Trophoblast cell (in vitro differentiated cells and primary cell): ENCODE measurements around the gene MT2A.
A peak's percentile ranks its signal among the peaks of the same experiment; 100 is the strongest.

ENCODE experiments used
- DNase-seq, 2 donors: peaks; one replicate each; pipeline ENCODE4 v3.0.0-alpha.2; 2016
- H2AFZ ChIP-seq: 2 replicates; pipeline ENCODE4 v1.6.1; 2013; ENCODE audit warnings: low read length, moderate library complexity, mild to moderate bottlenecking; ENCODE audit not compliant: insufficient read depth, poor library complexity
- H2AK5ac ChIP-seq: 2 replicates; pipeline ENCODE4 v1.6.1; 2013; ENCODE audit warnings: mild to moderate bottlenecking, low read length
- H2BK120ac ChIP-seq: 2 replicates; pipeline ENCODE4 v1.6.1; 2013; ENCODE audit warnings: low read length, mild to moderate bottlenecking, moderate library complexity; ENCODE audit not compliant: insufficient read depth, poor library complexity
- H2BK12ac ChIP-seq: 2 replicates; pipeline ENCODE4 v1.6.1; 2013; ENCODE audit warnings: mild to moderate bottlenecking, low read length, moderate library complexity
- H2BK5ac ChIP-seq: 2 replicates; pipeline ENCODE4 v1.6.1; 2013; ENCODE audit warnings: low read length, low read depth, moderate library complexity, mild to moderate bottlenecking; ENCODE audit not compliant: poor library complexity
- H3K14ac ChIP-seq: 2 replicates; pipeline ENCODE4 v1.6.1; 2013; ENCODE audit warnings: mild to moderate bottlenecking, low read length
- H3K18ac ChIP-seq: 2 replicates; pipeline ENCODE4 v1.6.1; 2013; ENCODE audit warnings: mild to moderate bottlenecking, low read length
- H3K23ac ChIP-seq: 2 replicates; pipeline ENCODE4 v1.6.1; 2013; ENCODE audit warnings: low read length
- H3K27ac ChIP-seq: 2 replicates; pipeline ENCODE4 v1.5.1; 2013; ENCODE audit warnings: low read depth, mild to moderate bottlenecking, inconsistent platforms, low read length, moderate library complexity
- H3K27me3 ChIP-seq: 2 replicates; pipeline ENCODE4 v1.6.1; 2013; ENCODE audit warnings: inconsistent platforms, mild to moderate bottlenecking, low read length, moderate library complexity; ENCODE audit not compliant: insufficient read depth
- H3K36me3 ChIP-seq, 2 experiments: 1 replicate in 1 of 2; 2 replicates in 1 of 2; pipeline ENCODE4 v1.6.1; 2013; ENCODE audit warnings: low read length in 2 of 2, mild to moderate bottlenecking in 2 of 2, moderate library complexity in 1 of 2; ENCODE audit not compliant: insufficient read depth in 2 of 2, control insufficient read depth in 1 of 2
- H3K4ac ChIP-seq: 2 replicates; pipeline ENCODE4 v1.6.1; 2013; ENCODE audit warnings: low read depth, mild to moderate bottlenecking, low read length, moderate library complexity
- H3K4me1 ChIP-seq, 2 experiments: 1 replicate in 1 of 2; 2 replicates in 1 of 2; pipeline ENCODE4 v1.6.1; 2013; ENCODE audit warnings: low read length in 2 of 2, mild to moderate bottlenecking in 2 of 2, moderate library complexity in 1 of 2; ENCODE audit not compliant: insufficient read depth in 2 of 2, control insufficient read depth in 1 of 2
- H3K4me2 ChIP-seq: 2 replicates; pipeline ENCODE4 v1.6.1; 2013; ENCODE audit warnings: inconsistent platforms, mild to moderate bottlenecking, low read length, moderate library complexity
- H3K4me3 ChIP-seq: 2 replicates; pipeline ENCODE4 v1.5.1; 2013; ENCODE audit warnings: mild to moderate bottlenecking, low read depth, low read length, inconsistent platforms
- H3K79me1 ChIP-seq: one replicate; pipeline ENCODE4 v1.6.1; 2013; ENCODE audit warnings: low read length
- H3K79me2 ChIP-seq: 2 replicates; pipeline ENCODE4 v1.6.1; 2013; ENCODE audit warnings: low read length, mild to moderate bottlenecking; ENCODE audit not compliant: control insufficient read depth, insufficient read depth, poor library complexity
- H3K9ac ChIP-seq: 2 replicates; pipeline ENCODE4 v1.6.1; 2013; ENCODE audit warnings: mild to moderate bottlenecking, low read length
- H3K9me3 ChIP-seq: 2 replicates; pipeline ENCODE4 v1.6.1; 2013; ENCODE audit warnings: low read depth, mild to moderate bottlenecking, control low read depth, inconsistent platforms, low read length; ENCODE audit not compliant: insufficient read depth
- H4K12ac ChIP-seq: 2 replicates; pipeline ENCODE4 v1.6.1; 2013; ENCODE audit warnings: low read depth, mild to moderate bottlenecking, low read length, moderate library complexity
- H4K8ac ChIP-seq: 2 replicates; pipeline ENCODE4 v1.6.1; 2013; ENCODE audit warnings: low read depth, mild to moderate bottlenecking, low read length, moderate library complexity
- H4K91ac ChIP-seq: one replicate; pipeline ENCODE4 v1.6.1; 2013; ENCODE audit warnings: low read depth, mild to moderate bottlenecking, low read length, moderate library complexity
- WGBS: extraction: QIAGEN DNeasy Blood & Tissue Kit; methylation state at CpG from one replicate; pipeline ENCODE4 v1.1.7; 2013; ENCODE audit warnings: missing lambda C conversion rate; ENCODE audit not compliant: insufficient read length, insufficient coverage; ENCODE audit errors: extremely low coverage; 5-methylcytosine and 5-hydroxymethylcytosine counted together

Gene MT2A

GRCh38 chr16:56641166-56641565, 32.8 kb downstream of the MT2A start:
- Histone ChIP-seq H4K12ac (no peak overlapping the region), H4K8ac (no peak overlapping the region), H3K4me2 (no peak overlapping the region), H2BK12ac (no peak overlapping the region), H2AK5ac (no peak overlapping the region), H3K14ac (no peak overlapping the region), H3K18ac (no peak overlapping the region), H3K23ac (no peak overlapping the region), H3K9ac (no peak overlapping the region), H3K4me1 (peaks cover 3 to 5% of the 10 kb centered on the region in 2 experiments), H4K91ac (no peak overlapping the region), H3K4ac (no peak overlapping the region), H2BK120ac (no peak overlapping the region), H3K79me1 (no peaks in the 10 kb centered on the region), H2BK5ac (no peak overlapping the region), H2AFZ (no peak overlapping the region), H3K27ac (no peak overlapping the region), H3K36me3 (no peaks in the 10 kb centered on the region), H3K4me3 (no peak overlapping the region), H3K27me3 (peaks cover 78% of the 10 kb centered on the region), H3K79me2 (no peaks in the 10 kb centered on the region), H3K9me3 (peaks cover 8% of the 10 kb centered on the region)
- peak; percentile 75 to 91 for DNase-seq
- no CpG with 5 or more reads among the region's 2 CpGs for WGBS

- no peak overlapping the region for H4K8ac ChIP-seq
- H3K23ac ChIP-seq: no peak overlapping the region
- peaks cover 73% of the 10 kb centered on the region for H3K27me3 ChIP-seq
- H2BK12ac ChIP-seq: no peak overlapping the region
- H4K91ac ChIP-seq: no peak overlapping the region
- H2BK5ac ChIP-seq: no peak overlapping the region
- H3K4ac ChIP-seq: no peak overlapping the region
- no peak overlapping the region for H2AK5ac ChIP-seq
- H3K27ac ChIP-seq: no peak overlapping the region
- H2BK120ac ChIP-seq: no peak overlapping the region
- H3K36me3 ChIP-seq: no peaks in the 10 kb centered on the region
- H3K4me2 ChIP-seq: no peak overlapping the region
- H3K4me3 ChIP-seq: no peak overlapping the region
- peaks cover under 1 to 3% of the 10 kb centered on the region in 2 experiments for H3K4me1 ChIP-seq
- no peaks in the 10 kb centered on the region for H3K79me1 ChIP-seq
- no peaks in the 10 kb centered on the region for H3K79me2 ChIP-seq
- no peak overlapping the region for H4K12ac ChIP-seq
- no CpG with 5 or more reads among the region's 42 CpGs for WGBS
- no peak overlapping the region for H3K9ac ChIP-seq
- H3K18ac ChIP-seq: no peak overlapping the region
- peaks cover 4% of the 10 kb centered on the region for H3K9me3 ChIP-seq
- no peak overlapping the region for H2AFZ ChIP-seq
- peak; percentile 83 to 85 for DNase-seq
- H3K14ac ChIP-seq: no peak overlapping the region
Measured at GRCh38 chr16:56643080-56643778, 34.8 kb downstream of the MT2A start.

- DNase-seq: no peak
- Histone ChIP-seq H3K79me1 (no peaks in the 10 kb centered on the region), H4K91ac (no peak overlapping the region), H3K27ac (no peak overlapping the region), H3K9me3 (peaks cover 3% of the 10 kb centered on the region), H2AFZ (no peak overlapping the region), H2BK12ac (no peak overlapping the region), H2AK5ac (no peak overlapping the region), H3K36me3 (no peaks in the 10 kb centered on the region), H4K12ac (no peak overlapping the region), H3K9ac (no peak overlapping the region), H3K4me3 (no peak overlapping the region), H3K23ac (no peak overlapping the region), H4K8ac (no peak overlapping the region), H3K18ac (no peak overlapping the region), H2BK5ac (no peak overlapping the region), H3K14ac (no peak overlapping the region), H3K4ac (no peak overlapping the region), H3K27me3 (peaks cover 72% of the 10 kb centered on the region), H3K4me2 (no peak overlapping the region), H3K4me1 (peaks cover 0 to 3% of the 10 kb centered on the region in 2 experiments), H3K79me2 (no peaks in the 10 kb centered on the region), H2BK120ac (no peak overlapping the region)
- no CpG with 5 or more reads among the region's 5 CpGs for WGBS
Measured at GRCh38 chr16:56643833-56644232, 35.4 kb downstream of the MT2A start.

- no peak overlapping the region for H2BK12ac ChIP-seq
- no peak overlapping the region for H3K18ac ChIP-seq
- H4K8ac ChIP-seq: no peak overlapping the region
- no peak overlapping the region for H2AFZ ChIP-seq
- no peaks in the 10 kb centered on the region for H3K79me2 ChIP-seq
- H3K36me3 ChIP-seq: no peaks in the 10 kb centered on the region
- H2BK5ac ChIP-seq: no peak overlapping the region
- H3K79me1 ChIP-seq: no peaks in the 10 kb centered on the region
- H2BK120ac ChIP-seq: no peak overlapping the region
- no peak for DNase-seq
- H3K9me3 ChIP-seq: peaks cover 3% of the 10 kb centered on the region
- no CpG with 5 or more reads among the region's 1 CpG for WGBS
- no peak overlapping the region for H3K9ac ChIP-seq
- no peak overlapping the region for H4K91ac ChIP-seq
- no peak overlapping the region for H3K4me2 ChIP-seq
- no peak overlapping the region for H3K4ac ChIP-seq
- H2AK5ac ChIP-seq: no peak overlapping the region
- H3K4me3 ChIP-seq: no peak overlapping the region
- H3K23ac ChIP-seq: no peak overlapping the region
- H3K27me3 ChIP-seq: peaks cover 61% of the 10 kb centered on the region
- H3K14ac ChIP-seq: no peak overlapping the region
- no peak overlapping the region for H3K27ac ChIP-seq
- H3K4me1 ChIP-seq: peaks cover 0 to 3% of the 10 kb centered on the region in 2 experiments
- H4K12ac ChIP-seq: no peak overlapping the region
Measured at GRCh38 chr16:56645311-56645710, 36.9 kb downstream of the MT2A start.
